Liver (tissue), 3 donors: ENCODE results near the gene STEEP1.

Experiments used
- CTCF ChIP-seq: fragments of 150-350 bp; IDR thresholded peaks from 2 replicates; pipeline ENCODE4 v1.5.1; 2017; ENCODE audit warnings: improper control_type of control experiment, low read depth, low read length; ENCODE audit not compliant: missing input control
- JUND ChIP-seq, 2 donors: IDR thresholded peaks; 2 replicates each; pipeline ENCODE4 v1.6.1; 2016; ENCODE audit warnings: antibody characterized with exemption in 2 of 2
- NR2F2 ChIP-seq: IDR thresholded peaks from 2 replicates; pipeline ENCODE4 v1.6.1; 2016; ENCODE audit warnings: antibody characterized with exemption
- RAD21 ChIP-seq, 2 donors: IDR thresholded peaks; 2 replicates each; pipeline ENCODE4 v1.6.1; 2016; ENCODE audit warnings: antibody characterized with exemption in 2 of 2, mild to moderate bottlenecking in 2 of 2
- REST ChIP-seq: IDR thresholded peaks from 2 replicates; pipeline ENCODE4 v1.6.1; 2016; ENCODE audit warnings: antibody characterized with exemption, mild to moderate bottlenecking
- RXRA ChIP-seq, 2 donors: IDR thresholded peaks; 2 replicates each; pipeline ENCODE4 v1.6.1; 2017 to 2018; ENCODE audit warnings: antibody characterized with exemption in 2 of 2, mild to moderate bottlenecking in 1 of 2
- TAF1 ChIP-seq: conservative IDR thresholded peaks from 2 replicates; pipeline ENCODE4 v1.6.1; 2016; ENCODE audit warnings: antibody characterized with exemption, mild to moderate bottlenecking
- YY1 ChIP-seq: IDR thresholded peaks from 2 replicates; pipeline ENCODE4 v1.6.1; 2016; ENCODE audit warnings: antibody characterized with exemption, mild to moderate bottlenecking
- ZBTB33 ChIP-seq: IDR thresholded peaks from 2 replicates; pipeline ENCODE4 v1.6.1; 2016; ENCODE audit warnings: antibody characterized with exemption
- TF ChIP-seq, protein P1 (sequence below): IDR thresholded peaks from 2 replicates; pipeline ENCODE4 v1.6.1; 2016; ENCODE audit warnings: antibody characterized with exemption
- donor health status: healthy.
- donor health status: healthy.

DNA sequence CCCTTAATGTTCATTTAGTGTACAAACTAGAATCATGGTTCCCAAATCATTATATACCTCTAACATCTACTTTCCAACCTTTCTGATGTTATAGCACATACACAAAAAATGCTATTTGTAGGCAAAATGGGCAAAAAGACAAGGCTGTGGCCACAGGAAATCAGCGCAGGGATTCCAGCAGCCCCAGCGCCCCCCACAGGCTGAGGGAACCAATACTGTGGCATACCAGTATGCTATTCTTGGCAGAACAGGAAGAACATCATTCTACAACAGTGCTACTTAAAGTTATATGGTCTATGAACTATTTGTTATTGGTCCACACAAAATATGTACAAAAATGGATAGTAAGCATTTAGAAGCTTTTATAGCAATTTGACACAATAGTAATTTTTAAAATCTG, 25.3 kb downstream of the STEEP1 start:
- TF ChIP-seq CTCF (no peak), RAD21 (IDR thresholded peaks at IDR 0.05) (no peak), REST (no peak), YY1 (no peak), TAF1 (no peak), ZBTB33 (no peak), JUND (IDR thresholded peaks at IDR 0.05) (no peak), RXRA (IDR thresholded peaks at IDR 0.05) (no peak), NR2F2 (no peak)
- TF ChIP-seq, protein P1, sequence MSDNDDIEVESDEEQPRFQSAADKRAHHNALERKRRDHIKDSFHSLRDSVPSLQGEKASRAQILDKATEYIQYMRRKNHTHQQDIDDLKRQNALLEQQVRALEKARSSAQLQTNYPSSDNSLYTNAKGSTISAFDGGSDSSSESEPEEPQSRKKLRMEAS = no peak
